ENCODE data around the gene CFAP97D1. TPM values are rescaled to one million over a fixed set of nuclear protein-coding genes. Genes with fewer than 3 reads are reported as not detected.

Gene CFAP97D1
- total RNA-seq, 1 experiment from 2014 or later: not detected

- H3K4me3 ChIP-seq: no peak overlapping the region
- DNase-seq: no peak
- no peaks in the 10 kb centered on the region for H3K4me1 ChIP-seq
- H3K27ac ChIP-seq: no peak overlapping the region
- 0 out of 2 replicates have a peak, but pooled peaks cover 2% of the 10 kb centered on the region for H3K36me3 ChIP-seq
- no peaks in the 10 kb centered on the region; the same call in 1 of the 2 replicates for H3K9me3 ChIP-seq (replicated peaks)
- H3K27me3 ChIP-seq: peaks cover 7% of the 10 kb centered on the region; the same call in 1 of the 2 replicates
Observed at GRCh38 chr17:43834106-43834505, 53.9 kb downstream of the CFAP97D1 start.

Other genes with a start within 250 kb of the CFAP97D1 start
- 70.0 and 70.4 TPM in 2 replicates for gene ETV4, start 234.1 kb upstream of the CFAP97D1 start, total RNA-seq (2014; rRNA removed; shearing (Covaris generic))
- gene MEOX1, start 118.5 kb upstream of the CFAP97D1 start, total RNA-seq (2014; rRNA removed; shearing (Covaris generic)): 44.6 and 44.7 TPM in 2 replicates
- not detected in 2 replicates for gene SOST, start 21.6 kb upstream of the CFAP97D1 start, total RNA-seq (2014; rRNA removed; shearing (Covaris generic))
- 33.9 and 35.5 TPM in 2 replicates for gene DUSP3, start 1.5 kb upstream of the CFAP97D1 start, total RNA-seq (2014; rRNA removed; shearing (Covaris generic))
- gene MPP3, start 52.7 kb downstream of the CFAP97D1 start, total RNA-seq (2014; rRNA removed; shearing (Covaris generic)): 6.6 and 11.3 TPM in 2 replicates
- not detected in 2 replicates for gene CD300LG, start 66.7 kb downstream of the CFAP97D1 start, total RNA-seq (2014; rRNA removed; shearing (Covaris generic))
- 16.3 and 17.4 TPM in 2 replicates for gene MPP2, start 127.1 kb downstream of the CFAP97D1 start, total RNA-seq (2014; rRNA removed; shearing (Covaris generic))
- not detected in 2 replicates for gene PPY, start 162.0 kb downstream of the CFAP97D1 start, total RNA-seq (2014; rRNA removed; shearing (Covaris generic))
- gene PYY, start 173.5 kb downstream of the CFAP97D1 start, total RNA-seq (2014; rRNA removed; shearing (Covaris generic)): not detected in 2 replicates
- 1.9 and 2.4 TPM in 2 replicates for gene NAGS, start 224.2 kb downstream of the CFAP97D1 start, total RNA-seq (2014; rRNA removed; shearing (Covaris generic))
- gene TMEM101, start 234.5 kb downstream of the CFAP97D1 start, total RNA-seq (2014; rRNA removed; shearing (Covaris generic)): 35.3 and 39.8 TPM in 2 replicates